Neural cell (in vitro differentiated cells): ENCODE measurements around the gene LRP2. TPM values are rescaled to one million over a fixed set of nuclear protein-coding genes. Genes with fewer than 3 reads are reported as not detected.

Experiments used
- H2AFZ ChIP-seq: fragments of 200-600, 300-800 bp; sonication (generic), shearing (Covaris generic); 2 replicates; pipeline ENCODE4 v1.6.0; 2014; ENCODE audit warnings: low read depth, mild to moderate bottlenecking, antibody characterized with exemption, low read length, moderate library complexity
- H3F3A ChIP-seq: fragments of 200-600 bp; shearing (Covaris generic); 2 replicates; pipeline ENCODE4 v1.6.1; 2016; ENCODE audit warnings: mild to moderate bottlenecking, moderate library complexity, mixed read lengths, antibody characterized with exemption, low read length; ENCODE audit not compliant: insufficient read depth, poor library complexity, severe bottlenecking
- H3K27ac ChIP-seq: fragments of 200-600, 300-800 bp; sonication (generic), shearing (Covaris generic); 2 replicates; pipeline ENCODE4 v1.5.1; 2014; ENCODE audit warnings: mild to moderate bottlenecking, low read length, moderate library complexity
- H3K27me3 ChIP-seq: fragments of 300-800, 200-600 bp; sonication (generic), shearing (Covaris generic); 2 replicates; pipeline ENCODE4 v1.6.0; 2014; ENCODE audit warnings: mild to moderate bottlenecking, low read depth, low read length, moderate library complexity; ENCODE audit not compliant: insufficient read depth
- H3K36me3 ChIP-seq: fragments of 300-800, 200-600 bp; sonication (generic), shearing (Covaris generic); 2 replicates; pipeline ENCODE4 v1.5.1; 2014; ENCODE audit warnings: mild to moderate bottlenecking, antibody characterized with exemption, low read length, moderate library complexity; ENCODE audit not compliant: insufficient read depth
- H3K4me2 ChIP-seq: fragments of 300-800, 200-600 bp; sonication (generic), shearing (Covaris generic); 2 replicates; pipeline ENCODE4 v1.6.0; 2014; ENCODE audit warnings: mild to moderate bottlenecking, low read length
- H3K4me3 ChIP-seq: fragments of 300-800, 200-600 bp; sonication (generic), shearing (Covaris generic); 2 replicates; pipeline ENCODE4 v1.5.1; 2014; ENCODE audit warnings: mild to moderate bottlenecking, low read length, moderate library complexity
- H3K79me2 ChIP-seq: fragments of 200-600 bp; shearing (Covaris generic); replicated peaks from 2 replicates; pipeline ENCODE4 v1.6.0; 2014; ENCODE audit warnings: mild to moderate bottlenecking, low read length, moderate library complexity; ENCODE audit not compliant: insufficient read depth
- H3K9ac ChIP-seq: fragments of 300-800, 200-600 bp; sonication (generic), shearing (Covaris generic); 2 replicates; pipeline ENCODE4 v1.6.1; 2016; ENCODE audit warnings: mild to moderate bottlenecking, low read length, mixed read lengths
- H3K9me2 ChIP-seq: fragments of 200-600 bp; shearing (Covaris generic); 2 replicates; pipeline ENCODE4 v1.6.1; 2016; ENCODE audit warnings: mild to moderate bottlenecking, low read length, mixed read lengths; ENCODE audit not compliant: insufficient read depth
- H3K9me3 ChIP-seq: fragments of 200-600, 300-800 bp; sonication (generic), shearing (Covaris generic); 2 replicates; pipeline ENCODE4 v1.6.1; 2016; ENCODE audit warnings: mild to moderate bottlenecking, mixed run types, low read length, moderate library complexity, mixed read lengths
- H4K20me1 ChIP-seq: fragments of 200-600 bp; shearing (Covaris generic); 2 replicates; pipeline ENCODE4 v1.6.1; 2016; ENCODE audit warnings: mild to moderate bottlenecking, mixed run types; ENCODE audit not compliant: insufficient read depth
- EP300 ChIP-seq: fragments of 450-650 bp; conservative IDR thresholded peaks from 2 replicates; pipeline ENCODE4 v1.6.1; 2014; ENCODE audit warnings: antibody characterized with exemption, mild to moderate bottlenecking, moderate library complexity; ENCODE audit not compliant: poor library complexity, severe bottlenecking
- EZH2 ChIP-seq: fragments of 200-600, 300-800 bp; shearing (Covaris generic), sonication (generic); IDR thresholded peaks from 2 replicates; pipeline ENCODE4 v1.6.1; 2014; ENCODE audit warnings: antibody characterized with exemption, low read length, borderline replicate concordance, mild to moderate bottlenecking; ENCODE audit not compliant: insufficient read depth, poor library complexity, severe bottlenecking
- MXI1 ChIP-seq: fragments of 450-650 bp; conservative IDR thresholded peaks from 2 replicates; pipeline ENCODE4 v1.6.1; 2014; ENCODE audit warnings: antibody characterized with exemption, mild to moderate bottlenecking; ENCODE audit not compliant: poor library complexity, severe bottlenecking
- POLR2AphosphoS5 ChIP-seq: IDR thresholded peaks from 2 replicates; pipeline ENCODE4 v1.6.1; 2012
- RAD21 ChIP-seq: fragments of 450-650 bp; conservative IDR thresholded peaks from 2 replicates; pipeline ENCODE4 v1.6.1; 2014; ENCODE audit warnings: antibody characterized with exemption, mild to moderate bottlenecking, moderate library complexity
- SMC3 ChIP-seq: fragments of 450-650 bp; conservative IDR thresholded peaks from 2 replicates; pipeline ENCODE4 v1.6.1; 2014; ENCODE audit warnings: antibody characterized with exemption, mild to moderate bottlenecking, moderate library complexity; ENCODE audit not compliant: poor library complexity
- TAF1 ChIP-seq: IDR thresholded peaks from 2 replicates; pipeline ENCODE4 v1.6.1; 2012; ENCODE audit warnings: low read depth
- polyA plus RNA-seq: library from polyadenylated mRNA; depleted of rRNA; stranded (reverse); fragments of >200 nt; gene quantifications from 2 replicates; pipeline ENCODE4 v1.2.3, GENCODE V29; 2014
- TF ChIP-seq, protein P1 (sequence below): fragments of 450-650 bp; IDR thresholded peaks from 2 replicates; pipeline ENCODE4 v1.5.1; 2014; ENCODE audit warnings: antibody characterized with exemption, mild to moderate bottlenecking, moderate library complexity; ENCODE audit not compliant: poor library complexity, severe bottlenecking
- TF ChIP-seq, protein P2 (sequence below): IDR thresholded peaks from 2 replicates; pipeline ENCODE4 v1.6.1; 2012; ENCODE audit warnings: borderline replicate concordance

Gene LRP2
- polyA plus RNA-seq, 1 donor from 2014 or later, result 1.8 TPM

DNA sequence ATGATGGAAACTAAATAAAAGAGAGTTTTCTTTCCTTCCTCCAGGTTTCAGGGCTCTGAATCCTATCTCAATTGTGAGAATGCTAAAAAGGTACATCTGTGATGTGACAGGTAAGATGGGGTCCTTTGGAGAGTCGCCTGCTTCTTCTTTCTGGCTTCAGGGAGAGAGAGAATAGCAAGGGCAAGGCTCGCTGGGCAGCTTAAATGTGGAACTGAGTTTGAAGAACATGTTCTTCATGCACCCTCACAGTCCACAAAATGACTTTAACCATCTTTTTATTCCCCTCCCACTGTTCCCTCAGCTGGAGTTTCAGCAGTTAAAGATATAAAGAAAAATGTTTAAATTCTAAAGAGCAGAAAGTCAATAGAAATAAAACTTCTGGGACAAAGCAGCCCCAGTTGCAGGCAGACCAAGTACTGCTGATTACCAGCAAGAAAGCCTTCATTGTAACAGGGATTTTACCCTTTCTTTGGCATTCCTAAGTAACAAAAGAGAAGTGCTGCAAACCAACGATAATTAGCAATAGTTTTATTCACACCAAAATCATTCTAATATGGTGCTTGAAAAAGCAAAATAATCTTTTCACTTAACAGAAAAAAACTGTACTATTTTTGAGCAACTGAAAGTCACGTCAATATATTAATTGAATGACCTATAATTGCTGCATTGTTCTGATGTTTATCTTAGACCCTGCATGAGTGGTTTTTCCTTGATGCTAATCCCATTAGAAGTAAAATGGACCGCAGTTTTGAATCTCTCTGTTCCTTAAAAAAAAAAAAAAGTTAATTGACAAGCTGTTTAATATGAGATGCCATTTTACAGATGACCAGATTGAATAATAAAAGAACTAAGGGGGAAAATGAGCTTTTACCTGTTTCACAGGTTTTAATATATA, 61.5 kb downstream of the LRP2 start:
- no peaks in the 10 kb centered on the region for H4K20me1 ChIP-seq
- no peak overlapping the region for H3K4me3 ChIP-seq
- no peak overlapping the region for H3K9ac ChIP-seq
- H3K9me2 ChIP-seq, result no peaks in the 10 kb centered on the region
- no peaks in the 10 kb centered on the region for H3K36me3 ChIP-seq
- H2AFZ ChIP-seq, result no peak overlapping the region
- H3F3A ChIP-seq, result no peaks in the 10 kb centered on the region
- H3K9me3 ChIP-seq, result no peaks in the 10 kb centered on the region
- H3K27ac ChIP-seq, result no peak overlapping the region
- H3K79me2 ChIP-seq, result no peaks in the 10 kb centered on the region
- TF ChIP-seq, protein P1, sequence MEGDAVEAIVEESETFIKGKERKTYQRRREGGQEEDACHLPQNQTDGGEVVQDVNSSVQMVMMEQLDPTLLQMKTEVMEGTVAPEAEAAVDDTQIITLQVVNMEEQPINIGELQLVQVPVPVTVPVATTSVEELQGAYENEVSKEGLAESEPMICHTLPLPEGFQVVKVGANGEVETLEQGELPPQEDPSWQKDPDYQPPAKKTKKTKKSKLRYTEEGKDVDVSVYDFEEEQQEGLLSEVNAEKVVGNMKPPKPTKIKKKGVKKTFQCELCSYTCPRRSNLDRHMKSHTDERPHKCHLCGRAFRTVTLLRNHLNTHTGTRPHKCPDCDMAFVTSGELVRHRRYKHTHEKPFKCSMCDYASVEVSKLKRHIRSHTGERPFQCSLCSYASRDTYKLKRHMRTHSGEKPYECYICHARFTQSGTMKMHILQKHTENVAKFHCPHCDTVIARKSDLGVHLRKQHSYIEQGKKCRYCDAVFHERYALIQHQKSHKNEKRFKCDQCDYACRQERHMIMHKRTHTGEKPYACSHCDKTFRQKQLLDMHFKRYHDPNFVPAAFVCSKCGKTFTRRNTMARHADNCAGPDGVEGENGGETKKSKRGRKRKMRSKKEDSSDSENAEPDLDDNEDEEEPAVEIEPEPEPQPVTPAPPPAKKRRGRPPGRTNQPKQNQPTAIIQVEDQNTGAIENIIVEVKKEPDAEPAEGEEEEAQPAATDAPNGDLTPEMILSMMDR, result no peak
- TF ChIP-seq POLR2AphosphoS5 (no peak), TAF1 (no peak), SMC3 (no peak), RAD21 (no peak), MXI1 (no peak), EP300 (no peak), EZH2 (no peak)
- TF ChIP-seq, protein P2, sequence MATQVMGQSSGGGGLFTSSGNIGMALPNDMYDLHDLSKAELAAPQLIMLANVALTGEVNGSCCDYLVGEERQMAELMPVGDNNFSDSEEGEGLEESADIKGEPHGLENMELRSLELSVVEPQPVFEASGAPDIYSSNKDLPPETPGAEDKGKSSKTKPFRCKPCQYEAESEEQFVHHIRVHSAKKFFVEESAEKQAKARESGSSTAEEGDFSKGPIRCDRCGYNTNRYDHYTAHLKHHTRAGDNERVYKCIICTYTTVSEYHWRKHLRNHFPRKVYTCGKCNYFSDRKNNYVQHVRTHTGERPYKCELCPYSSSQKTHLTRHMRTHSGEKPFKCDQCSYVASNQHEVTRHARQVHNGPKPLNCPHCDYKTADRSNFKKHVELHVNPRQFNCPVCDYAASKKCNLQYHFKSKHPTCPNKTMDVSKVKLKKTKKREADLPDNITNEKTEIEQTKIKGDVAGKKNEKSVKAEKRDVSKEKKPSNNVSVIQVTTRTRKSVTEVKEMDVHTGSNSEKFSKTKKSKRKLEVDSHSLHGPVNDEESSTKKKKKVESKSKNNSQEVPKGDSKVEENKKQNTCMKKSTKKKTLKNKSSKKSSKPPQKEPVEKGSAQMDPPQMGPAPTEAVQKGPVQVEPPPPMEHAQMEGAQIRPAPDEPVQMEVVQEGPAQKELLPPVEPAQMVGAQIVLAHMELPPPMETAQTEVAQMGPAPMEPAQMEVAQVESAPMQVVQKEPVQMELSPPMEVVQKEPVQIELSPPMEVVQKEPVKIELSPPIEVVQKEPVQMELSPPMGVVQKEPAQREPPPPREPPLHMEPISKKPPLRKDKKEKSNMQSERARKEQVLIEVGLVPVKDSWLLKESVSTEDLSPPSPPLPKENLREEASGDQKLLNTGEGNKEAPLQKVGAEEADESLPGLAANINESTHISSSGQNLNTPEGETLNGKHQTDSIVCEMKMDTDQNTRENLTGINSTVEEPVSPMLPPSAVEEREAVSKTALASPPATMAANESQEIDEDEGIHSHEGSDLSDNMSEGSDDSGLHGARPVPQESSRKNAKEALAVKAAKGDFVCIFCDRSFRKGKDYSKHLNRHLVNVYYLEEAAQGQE, result no peak
- no peaks in the 10 kb centered on the region for H3K27me3 ChIP-seq
- H3K4me2 ChIP-seq, result no peak overlapping the region

DNA sequence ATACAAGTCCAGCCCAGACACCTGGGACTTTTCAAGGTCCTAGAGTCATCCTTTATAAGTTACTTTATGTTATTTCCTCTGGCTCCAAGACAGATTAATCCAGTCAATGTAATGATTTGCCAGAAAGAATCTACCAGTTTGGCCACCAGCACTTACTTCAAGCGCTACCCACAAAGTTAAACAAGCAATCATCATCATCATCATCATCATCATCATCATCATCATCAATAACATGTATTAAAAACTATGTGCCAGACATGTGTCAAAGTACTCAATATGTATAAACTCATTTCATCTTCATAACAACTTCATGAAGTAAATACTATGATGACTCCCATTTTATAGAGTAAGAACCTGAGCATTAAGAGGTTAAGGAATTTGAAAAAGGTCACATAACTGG, 64.3 kb downstream of the LRP2 start:
- no peak overlapping the region for H2AFZ ChIP-seq
- no peaks in the 10 kb centered on the region for H3K27me3 ChIP-seq
- no peaks in the 10 kb centered on the region for H3K79me2 ChIP-seq
- H3K36me3 ChIP-seq, result no peaks in the 10 kb centered on the region
- H3K9ac ChIP-seq, result no peak overlapping the region
- H3K9me2 ChIP-seq, result no peaks in the 10 kb centered on the region
- H3K27ac ChIP-seq, result no peak overlapping the region
- TF ChIP-seq RAD21 (no peak), EP300 (no peak), EZH2 (no peak), MXI1 (no peak), SMC3 (no peak), TAF1 (no peak), POLR2AphosphoS5 (no peak)
- TF ChIP-seq, protein P1, result no peak
- TF ChIP-seq, protein P2, result no peak
- no peaks in the 10 kb centered on the region for H3K9me3 ChIP-seq
- no peaks in the 10 kb centered on the region for H3F3A ChIP-seq
- no peak overlapping the region for H3K4me3 ChIP-seq
- no peak overlapping the region for H3K4me2 ChIP-seq
- no peaks in the 10 kb centered on the region for H4K20me1 ChIP-seq
